HEK293 (cell line): ENCODE data around the gene EEF2K.

Experiments used
- CTCF ChIA-PET: fragments of 350-600 bp; formaldehyde crosslinking; extraction: SDS; loops from one replicate; lab custom pipeline; 2021; ENCODE audit warnings: antibody characterized with exemption; lab: Yijun Ruan, JAX
- POLR2A ChIA-PET: fragments of 300-600 bp; formaldehyde crosslinking; extraction: SDS; loops from one replicate; lab custom pipeline; 2020; ENCODE audit warnings: antibody characterized with exemption, inconsistent platforms; lab: Yijun Ruan, JAX
- H3K27ac ChIP-seq: fragments of 200-500 bp; sonication (Bioruptor generic); 2 replicates; pipeline ENCODE4 v1.5.1; 2014; ENCODE audit warnings: low read depth, low read length, control low read depth, inconsistent platforms; ENCODE audit errors: extremely low read depth
- H3K36me3 ChIP-seq, 2 experiments: fragments of 200-500 bp in 1 of 2; sonication (Bioruptor generic) in 1 of 2; 1 replicate in 1 of 2; 2 replicates in 1 of 2; pipeline ENCODE4 v1.5.1; 2014 to 2017; ENCODE audit warnings: inconsistent platforms in 2 of 2, low read length in 2 of 2; ENCODE audit not compliant: control insufficient read depth in 2 of 2, insufficient read depth in 1 of 2
- H3K4me1 ChIP-seq: fragments of 200-500 bp; sonication (Bioruptor generic); 2 replicates; pipeline ENCODE4 v1.5.1; 2014; ENCODE audit warnings: mild to moderate bottlenecking, low read length, inconsistent platforms; ENCODE audit not compliant: control insufficient read depth, insufficient read depth
- H3K4me3 ChIP-seq: 2 replicates; pipeline ENCODE4 v1.5.1; 2011; ENCODE audit warnings: low read depth, mild to moderate bottlenecking, control low read depth, low read length, moderate library complexity
- H3K9me3 ChIP-seq: fragments of 200-500 bp; sonication (Bioruptor generic); 2 replicates; pipeline ENCODE4 v1.5.1; 2014; ENCODE audit warnings: low read depth, low read length, inconsistent platforms; ENCODE audit not compliant: control insufficient read depth, insufficient read depth
- GLI4 ChIP-seq: fragments of 450-650 bp; formaldehyde crosslinking; IDR thresholded peaks from 2 replicates; pipeline ENCODE4 v1.5.1; 2016; ENCODE audit warnings: missing biosample characterization, missing genetic modification characterization
- HOXC10 ChIP-seq: sonication (generic); formaldehyde crosslinking; IDR thresholded peaks from 2 replicates; pipeline ENCODE4 v1.8.1; 2023; ENCODE audit warnings: mild to moderate bottlenecking, missing genetic modification reagents
- PATZ1 ChIP-seq: fragments of 450-650 bp; formaldehyde crosslinking; IDR thresholded peaks from 2 replicates; pipeline ENCODE4 v1.5.1; 2016; ENCODE audit warnings: missing biosample characterization, missing genetic modification characterization
- SETDB1 ChIP-seq: IDR thresholded peaks from one replicate; pipeline ENCODE4 v1.6.1; 2017; ENCODE audit warnings: mild to moderate bottlenecking, low read length, moderate library complexity, mixed read lengths; ENCODE audit not compliant: insufficient read length
- ZBTB20 ChIP-seq: fragments of 450-650 bp; formaldehyde crosslinking; IDR thresholded peaks from 2 replicates; pipeline ENCODE4 v1.5.1; 2016; ENCODE audit warnings: missing biosample characterization, missing genetic modification characterization
- ZBTB21 ChIP-seq: fragments of 450-650 bp; formaldehyde crosslinking; IDR thresholded peaks from 2 replicates; pipeline ENCODE4 v1.5.1; 2017; ENCODE audit warnings: missing biosample characterization, missing genetic modification characterization
- ZBTB48 ChIP-seq: fragments of 450-650 bp; formaldehyde crosslinking; IDR thresholded peaks from 2 replicates; pipeline ENCODE4 v1.5.1; 2016; ENCODE audit warnings: missing biosample characterization, missing genetic modification characterization
- ZBTB49 ChIP-seq: fragments of 450-650 bp; formaldehyde crosslinking; IDR thresholded peaks from 2 replicates; pipeline ENCODE4 v1.5.1; 2016; ENCODE audit warnings: missing biosample characterization, missing genetic modification characterization, low read depth
- ZIC2 ChIP-seq: fragments of 450-650 bp; formaldehyde crosslinking; IDR thresholded peaks from 2 replicates; pipeline ENCODE4 v1.5.1; 2016; ENCODE audit warnings: missing biosample characterization, missing genetic modification characterization
- ZNF146 ChIP-seq: fragments of 450-650 bp; formaldehyde crosslinking; IDR thresholded peaks from 2 replicates; pipeline ENCODE4 v1.5.1; 2016; ENCODE audit warnings: missing biosample characterization, missing genetic modification characterization
- ZNF16 ChIP-seq: fragments of 450-650 bp; formaldehyde crosslinking; IDR thresholded peaks from 2 replicates; pipeline ENCODE4 v1.5.1; 2016; ENCODE audit warnings: low read depth, missing biosample characterization, missing genetic modification characterization
- ZNF354C ChIP-seq: fragments of 450-650 bp; formaldehyde crosslinking; IDR thresholded peaks from 2 replicates; pipeline ENCODE4 v1.5.1; 2016; ENCODE audit warnings: missing biosample characterization, missing genetic modification characterization, low read depth, borderline replicate concordance
- ZNF513 ChIP-seq: fragments of 450-650 bp; IDR thresholded peaks from 2 replicates; pipeline ENCODE4 v1.5.1; 2018; ENCODE audit warnings: missing biosample characterization, missing genetic modification characterization
- ZNF571 ChIP-seq: fragments of 450-650 bp; formaldehyde crosslinking; IDR thresholded peaks from 2 replicates; pipeline ENCODE4 v1.5.0; 2017; ENCODE audit warnings: missing biosample characterization, missing genetic modification characterization
- ZNF585B ChIP-seq: fragments of 450-650 bp; formaldehyde crosslinking; IDR thresholded peaks from 2 replicates; pipeline ENCODE4 v1.5.1; 2016; ENCODE audit warnings: missing biosample characterization, missing genetic modification characterization
- ZNF596 ChIP-seq: fragments of 450-650 bp; IDR thresholded peaks from 2 replicates; pipeline ENCODE4 v1.5.0; 2018; ENCODE audit warnings: missing biosample characterization, mild to moderate bottlenecking, missing genetic modification characterization, moderate library complexity
- ZNF707 ChIP-seq: fragments of 450-650 bp; formaldehyde crosslinking; IDR thresholded peaks from 2 replicates; pipeline ENCODE4 v1.5.1; 2016; ENCODE audit warnings: missing biosample characterization, missing genetic modification characterization
- ZNF830 ChIP-seq: fragments of 450-650 bp; IDR thresholded peaks from 2 replicates; pipeline ENCODE4 v1.5.0; 2018; ENCODE audit warnings: missing biosample characterization, missing genetic modification characterization, low read depth, mild to moderate bottlenecking, moderate library complexity
- ZNF843 ChIP-seq: fragments of 450-650 bp; formaldehyde crosslinking; IDR thresholded peaks from 2 replicates; pipeline ENCODE4 v1.5.1; 2016; ENCODE audit warnings: missing biosample characterization, missing genetic modification characterization
- ZSCAN30 ChIP-seq: fragments of 450-650 bp; IDR thresholded peaks from 2 replicates; pipeline ENCODE4 v1.5.1; 2018; ENCODE audit warnings: missing biosample characterization, mild to moderate bottlenecking, missing genetic modification characterization, moderate library complexity

The EEF2K gene

GRCh38 chr16:22336581-22336980, 130.5 kb downstream of the EEF2K start:
- Histone ChIP-seq H3K4me3 (no peak overlapping the region), H3K4me1 (no peaks in the 10 kb centered on the region), H3K36me3 (peaks cover 11 to 45% of the 10 kb centered on the region in 2 experiments), H3K27ac (no peak overlapping the region), H3K9me3 (no peaks in the 10 kb centered on the region)
- POLR2A ChIA-PET, result no interaction called here
- no peak for TF ChIP-seq ZBTB48 (tag by site-specific recombination)
- no peak for TF ChIP-seq ZNF571
- no peak for TF ChIP-seq HOXC10 (CRISPR knock-in tag)
- no peak for TF ChIP-seq ZNF843 (tag by site-specific recombination)
- no peak for TF ChIP-seq ZNF146
- no peak for TF ChIP-seq ZIC2 (tag by site-specific recombination)
- no peak for TF ChIP-seq PATZ1 (tag by site-specific recombination)
- TF ChIP-seq ZBTB49 (tag by site-specific recombination), result no peak
- TF ChIP-seq ZNF16 (tag by site-specific recombination), result no peak
- TF ChIP-seq ZNF513 (tag by site-specific recombination), result no peak
- TF ChIP-seq ZBTB20, result no peak
- no peak for TF ChIP-seq ZNF354C (tag by site-specific recombination)
- TF ChIP-seq ZNF830 (tag by site-specific recombination), result no peak
- TF ChIP-seq ZSCAN30, result no peak
- no peak for TF ChIP-seq GLI4
- CTCF ChIA-PET, result interaction anchor here (0.6 kb wide), 1 partner anchor 29 kb away, joined by 3 read pairs; no protein-coding TSS in a partner anchor

- H3K36me3 ChIP-seq, result peaks cover 7 to 40% of the 10 kb centered on the region in 2 experiments
- no peak overlapping the region for H3K27ac ChIP-seq
- H3K4me3 ChIP-seq, result no peak overlapping the region
- no peaks in the 10 kb centered on the region for H3K4me1 ChIP-seq
- H3K9me3 ChIP-seq, result no peaks in the 10 kb centered on the region
- POLR2A ChIA-PET, result no interaction called here
- TF ChIP-seq ZNF585B (tag by site-specific recombination) (0 out of 2 replicates have a peak, but pooled peaks have one; percentile 7), ZNF596 (tag by site-specific recombination) (no peak), ZBTB21 (tag by site-specific recombination) (no peak), ZBTB48 (tag by site-specific recombination) (no peak), SETDB1 (peak; percentile 89), ZNF707 (tag by site-specific recombination) (no peak)
- TF ChIP-seq, all 188 proteins: peak for 2
- CTCF ChIA-PET, result interaction anchor here (0.6 to 1.0 kb wide), 2 partner anchors 18 to 1330 kb away, joined by 3 to 5 read pairs; no protein-coding TSS in a partner anchor
Observed at GRCh38 chr16:22337045-22337444, 131.0 kb downstream of the EEF2K start.
